Kidney (tissue), 14 donors: ENCODE measurements around the gene DNAH2. TPM values are rescaled to one million over a fixed set of nuclear protein-coding genes. Genes with fewer than 3 reads are reported as not detected.

Experiments used
- DNase-seq, 5 donors: peaks; one replicate each; pipeline ENCODE4 v3.0.0-alpha.2; 2013 to 2020
- FAIRE-seq: peaks from 2 replicates; lab custom pipeline; 2012; peaks lifted over from hg19 to GRCh38; lab: Jason Lieb, UNC
- H3K27ac ChIP-seq, 2 donors: one replicate each; pipeline ENCODE4 v1.7.0; 2013; ENCODE audit warnings: low read depth in 2 of 2, low read length in 2 of 2, inconsistent platforms in 1 of 2
- H3K27me3 ChIP-seq: one replicate; pipeline ENCODE4 v1.7.1; 2013; ENCODE audit warnings: low read length, inconsistent platforms; ENCODE audit not compliant: control insufficient read depth, insufficient read depth
- H3K36me3 ChIP-seq, 3 donors: one replicate each; pipeline versions ENCODE4 v1.7.0 to v1.7.1; 2013; ENCODE audit warnings: low read length in 3 of 3, control low read depth in 1 of 3, inconsistent platforms in 1 of 3; ENCODE audit not compliant: insufficient read depth in 3 of 3, control insufficient read depth in 2 of 3
- H3K4me1 ChIP-seq, 3 donors: one replicate each; pipeline versions ENCODE4 v1.7.0 to v1.7.1; 2013; ENCODE audit warnings: low read length in 3 of 3, inconsistent platforms in 1 of 3, low read depth in 1 of 3; ENCODE audit not compliant: control insufficient read depth in 2 of 3, insufficient read depth in 2 of 3
- H3K4me3 ChIP-seq, 3 donors: one replicate each; pipeline versions ENCODE4 v1.7.0 to v1.8.1; 2013; ENCODE audit warnings: low read length in 3 of 3, control low read depth in 1 of 3, inconsistent platforms in 1 of 3
- H3K9ac ChIP-seq, 3 donors: one replicate each; pipeline versions ENCODE4 v1.7.0 to v1.7.1; 2013; ENCODE audit warnings: low read length in 3 of 3, control low read depth in 1 of 3, inconsistent platforms in 1 of 3
- H3K9me3 ChIP-seq, 3 donors: one replicate each; pipeline versions ENCODE4 v1.7.0 to v1.7.1; 2013; ENCODE audit warnings: low read length in 3 of 3, control low read depth in 1 of 3, inconsistent platforms in 1 of 3; ENCODE audit not compliant: control insufficient read depth in 2 of 3, insufficient read depth in 1 of 3
- intact Hi-C: fragments of 100-400 bp; cut with DNase I; formaldehyde crosslinking; loops from one replicate; pipeline ENCODE4 v1.11.1; 2022
- polyA plus RNA-seq: library from polyadenylated mRNA; stranded (reverse); fragments of 350-450 nt; fragmentation: Illumina TruSeq; extraction: RNeasy Lipid Tissue Mini Kit (QIAGEN cat#74804); gene quantifications from one replicate; pipeline ENCODE4 v1.2.3, GENCODE V29; 2014; ENCODE audit warnings: low read depth, low replicate concordance; ENCODE audit not compliant: insufficient read depth
- total RNA-seq: library from RNA; stranded (reverse); fragmentation: NEBNext Ultra II Directional; extraction: Animal tissue kit (Norgen Biotek cat#: 25700); gene quantifications from one replicate; pipeline ENCODE4 v1.2.1, GENCODE V29; 2021
- TF ChIP-seq, protein P1 (sequence below): IDR thresholded peaks from 3 replicates; pipeline ENCODE4 v1.5.1; 2012; ENCODE audit warnings: mild to moderate bottlenecking, moderate library complexity, borderline replicate concordance; ENCODE audit not compliant: insufficient read depth; ENCODE audit errors: extremely low read depth
- donor health status: control.
- donor health status: control.
- donor health status: control.
- donor health status: control.
- donor health status: control.
- donor health status: DM: yes; HTN: yes; CAD: no.
- donor health status: Normal renal cell carcinoma (clear cell type).

Gene DNAH2
- total and polyA plus RNA-seq, 2 donors from 2014 or later, result 0.17 to 0.66 TPM

DNA sequence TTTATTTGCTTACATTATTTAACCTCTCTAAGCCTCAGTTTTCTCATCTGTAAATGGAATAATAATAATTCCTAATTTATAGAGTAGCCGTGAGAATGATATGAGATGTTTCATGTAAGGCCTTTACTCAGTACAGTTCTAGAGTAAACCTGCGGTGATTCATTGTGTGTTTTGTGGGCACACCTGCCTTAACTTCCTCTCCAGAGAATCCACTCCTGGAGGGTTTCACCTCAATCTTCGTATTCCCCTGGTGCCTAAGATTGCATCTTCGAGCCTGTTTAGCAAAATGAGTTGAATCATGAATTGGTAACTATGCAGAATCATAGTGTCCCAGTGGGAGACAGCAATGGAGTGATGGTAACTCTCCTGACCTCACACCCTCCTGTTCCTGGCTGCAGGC, 52.3 kb downstream of the DNAH2 start:
- Histone ChIP-seq H3K36me3 (no peaks in the 10 kb centered on the region), H3K27me3 (no peaks in the 10 kb centered on the region), H3K4me3 (no peak overlapping the region), H3K4me1 (no peaks in the 10 kb centered on the region), H3K9ac (no peak overlapping the region), H3K27ac (no peak overlapping the region), H3K9me3 (no peaks in the 10 kb centered on the region)
- TF ChIP-seq, protein P1, sequence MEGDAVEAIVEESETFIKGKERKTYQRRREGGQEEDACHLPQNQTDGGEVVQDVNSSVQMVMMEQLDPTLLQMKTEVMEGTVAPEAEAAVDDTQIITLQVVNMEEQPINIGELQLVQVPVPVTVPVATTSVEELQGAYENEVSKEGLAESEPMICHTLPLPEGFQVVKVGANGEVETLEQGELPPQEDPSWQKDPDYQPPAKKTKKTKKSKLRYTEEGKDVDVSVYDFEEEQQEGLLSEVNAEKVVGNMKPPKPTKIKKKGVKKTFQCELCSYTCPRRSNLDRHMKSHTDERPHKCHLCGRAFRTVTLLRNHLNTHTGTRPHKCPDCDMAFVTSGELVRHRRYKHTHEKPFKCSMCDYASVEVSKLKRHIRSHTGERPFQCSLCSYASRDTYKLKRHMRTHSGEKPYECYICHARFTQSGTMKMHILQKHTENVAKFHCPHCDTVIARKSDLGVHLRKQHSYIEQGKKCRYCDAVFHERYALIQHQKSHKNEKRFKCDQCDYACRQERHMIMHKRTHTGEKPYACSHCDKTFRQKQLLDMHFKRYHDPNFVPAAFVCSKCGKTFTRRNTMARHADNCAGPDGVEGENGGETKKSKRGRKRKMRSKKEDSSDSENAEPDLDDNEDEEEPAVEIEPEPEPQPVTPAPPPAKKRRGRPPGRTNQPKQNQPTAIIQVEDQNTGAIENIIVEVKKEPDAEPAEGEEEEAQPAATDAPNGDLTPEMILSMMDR, result no peak
- DNase-seq (no peak), FAIRE-seq (no peak)
- intact Hi-C loops, result no loop called here

DNA sequence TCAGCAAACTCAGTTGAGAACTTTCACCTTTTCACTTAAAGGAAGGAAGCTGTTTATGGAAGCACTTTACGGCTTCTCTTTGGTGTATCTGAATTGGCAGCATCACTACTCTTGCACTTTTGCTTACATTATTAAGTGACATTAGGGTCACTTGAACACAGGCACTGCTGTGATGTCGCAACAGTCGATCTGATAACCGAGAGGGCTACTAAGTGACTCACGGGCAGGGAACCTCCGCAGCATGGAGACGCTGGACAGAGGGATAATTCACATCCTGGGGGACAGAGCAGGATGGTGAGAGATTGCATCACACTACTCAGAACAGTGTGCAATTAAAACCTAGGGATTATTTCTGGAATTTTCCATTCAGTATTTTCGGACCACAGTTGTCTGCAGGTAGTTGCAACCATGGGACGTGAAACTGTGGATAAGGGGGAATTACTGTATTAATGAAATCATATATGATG, 56.5 kb downstream of the DNAH2 start:
- no peaks in the 10 kb centered on the region for H3K36me3 ChIP-seq
- FAIRE-seq (no peak), DNase-seq (peak in 1 of 5 donors; percentile 35)
- H3K27me3 ChIP-seq, result no peaks in the 10 kb centered on the region
- no peak overlapping the region for H3K27ac ChIP-seq
- H3K4me1 ChIP-seq, result no peaks in the 10 kb centered on the region
- intact Hi-C loops, result no loop called here
- H3K4me3 ChIP-seq, result no peak overlapping the region
- TF ChIP-seq, protein P1, result no peak
- H3K9ac ChIP-seq, result no peak overlapping the region
- H3K9me3 ChIP-seq, result no peaks in the 10 kb centered on the region

DNA sequence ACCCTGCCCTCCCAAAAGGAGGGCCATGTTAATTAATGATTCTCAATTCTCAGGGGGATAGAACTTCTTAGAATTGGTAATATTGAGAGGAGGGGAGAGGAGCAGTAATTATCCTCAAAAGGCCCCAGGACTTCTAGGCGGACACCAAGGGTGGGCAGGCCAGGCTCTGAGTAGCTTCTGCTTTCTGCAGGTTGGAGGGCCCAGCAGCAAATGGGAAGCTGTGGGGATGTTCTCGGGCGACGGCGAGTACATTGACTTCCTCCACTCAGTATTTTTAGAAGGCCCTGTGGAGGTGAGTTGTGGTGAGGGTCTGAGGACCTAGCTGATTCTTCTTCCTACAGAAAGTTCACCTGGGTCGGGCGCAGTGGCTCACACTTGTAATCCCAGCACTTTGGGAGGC, 57.5 kb downstream of the DNAH2 start:
- TF ChIP-seq, protein P1, result no peak
- H3K9me3 ChIP-seq, result no peaks in the 10 kb centered on the region
- no peaks in the 10 kb centered on the region for H3K4me1 ChIP-seq
- H3K36me3 ChIP-seq, result no peaks in the 10 kb centered on the region
- FAIRE-seq, result no peak
- intact Hi-C loops, result no loop called here
- H3K27me3 ChIP-seq, result no peaks in the 10 kb centered on the region
- no peak overlapping the region for H3K4me3 ChIP-seq
- no peak for DNase-seq
- H3K27ac ChIP-seq, result no peak overlapping the region
- H3K9ac ChIP-seq, result no peak overlapping the region

DNA sequence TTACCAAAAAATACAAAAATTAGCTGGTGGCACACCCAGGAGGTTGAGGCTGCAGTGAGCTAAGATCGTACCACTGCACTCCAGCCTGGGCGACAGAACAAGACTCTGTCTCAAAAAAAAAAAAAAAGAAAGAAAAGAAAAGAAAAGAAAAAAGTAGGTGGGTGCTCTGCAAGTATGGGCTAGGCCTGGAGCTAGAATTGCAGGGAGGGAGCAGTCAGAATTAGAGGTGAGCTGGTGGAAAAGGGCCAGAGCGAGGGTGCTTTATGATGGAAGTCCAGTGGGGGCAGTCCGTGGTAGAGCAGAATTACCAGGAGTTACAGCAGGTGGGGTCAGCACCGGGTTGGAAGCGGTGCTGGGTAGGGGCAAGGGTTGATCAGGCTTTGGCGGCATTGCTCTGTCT, 59.5 kb downstream of the DNAH2 start:
- DNase-seq (no peak), FAIRE-seq (no peak)
- Histone ChIP-seq H3K4me3 (no peak overlapping the region), H3K4me1 (no peaks in the 10 kb centered on the region), H3K27ac (no peak overlapping the region), H3K27me3 (no peaks in the 10 kb centered on the region), H3K9ac (no peak overlapping the region), H3K36me3 (no peaks in the 10 kb centered on the region), H3K9me3 (no peaks in the 10 kb centered on the region)
- TF ChIP-seq, protein P1, result no peak
- intact Hi-C loops, result no loop called here
